ENCODE measurements around the gene MRPL44. TPM values are rescaled to one million over a fixed set of nuclear protein-coding genes. Genes with fewer than 3 reads are reported as not detected.

Gene MRPL44
- total RNA-seq, 2 experiments from 2014 or later: 39.1 to 41.3 TPM

- H3K27ac Mint-ChIP-seq: no peak overlapping the region
- intact Hi-C loops (cut with micrococcal nuclease): no loop called here
- H3K9me3 Mint-ChIP-seq: no peaks in the 10 kb centered on the region
- no peaks in the 10 kb centered on the region for H3K4me1 Mint-ChIP-seq (ENCODE audit: low read depth)
- H3K27me3 Mint-ChIP-seq (ENCODE audit: low read depth): no peaks in the 10 kb centered on the region
- peaks cover 16% of the 10 kb centered on the region for H3K36me3 Mint-ChIP-seq (ENCODE audit: low read depth)
- no peak overlapping the region for H3K4me3 Mint-ChIP-seq
- no peak for DNase-seq
- CTCF ChIA-PET: interaction anchor here (1.1 to 3.8 kb wide), 2 partner anchors 9 to 13 kb away, joined by 5 to 18 read pairs; no protein-coding TSS in a partner anchor
Measured at GRCh38 chr2:223979730-223980396, 22.6 kb downstream of the MRPL44 start.

DNA sequence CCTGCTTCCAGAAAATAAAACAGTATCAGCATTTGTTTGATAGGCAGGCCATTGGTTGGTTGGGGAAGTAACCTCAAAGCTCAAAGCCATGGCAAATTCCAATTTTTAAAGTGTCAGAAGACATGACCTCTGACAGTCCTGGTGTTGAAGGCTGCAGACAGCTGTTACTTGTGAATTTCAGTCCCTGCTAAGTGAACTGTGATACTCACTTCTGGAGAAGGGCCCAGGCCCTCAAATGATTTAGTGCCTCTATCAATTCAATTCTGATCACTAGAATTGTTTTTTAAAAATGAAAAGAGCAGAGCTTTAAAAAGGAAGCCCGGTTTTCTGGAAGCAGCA lies 23.1 kb downstream of the MRPL44 start:
- Mint-ChIP-seq H3K27ac (no peak overlapping the region), H3K36me3 (ENCODE audit: low read depth) (peaks cover 16% of the 10 kb centered on the region), H3K27me3 (ENCODE audit: low read depth) (no peaks in the 10 kb centered on the region), H3K4me3 (no peak overlapping the region), H3K4me1 (ENCODE audit: low read depth) (no peaks in the 10 kb centered on the region), H3K9me3 (no peaks in the 10 kb centered on the region)
- intact Hi-C loops (cut with micrococcal nuclease): no loop called here
- no peak for DNase-seq
- CTCF ChIA-PET: interaction anchor here (1.1 to 3.8 kb wide), 3 partner anchors 10 to 13 kb away, joined by 5 to 18 read pairs (median 13); no protein-coding TSS in a partner anchor

GRCh38 chr2:223980803-223981202 lies 23.5 kb downstream of the MRPL44 start:
- intact Hi-C loops (cut with micrococcal nuclease): no loop called here
- CTCF ChIA-PET: interaction anchor here (2.8 to 3.8 kb wide), 2 partner anchors 10 to 12 kb away, joined by 13 to 18 read pairs; no protein-coding TSS in a partner anchor
- H3K9me3 Mint-ChIP-seq: no peaks in the 10 kb centered on the region
- DNase-seq: no peak
- H3K4me1 Mint-ChIP-seq (ENCODE audit: low read depth): no peaks in the 10 kb centered on the region
- no peak overlapping the region for H3K27ac Mint-ChIP-seq
- H3K4me3 Mint-ChIP-seq: no peak overlapping the region
- H3K27me3 Mint-ChIP-seq (ENCODE audit: low read depth): no peaks in the 10 kb centered on the region
- peaks cover 16% of the 10 kb centered on the region for H3K36me3 Mint-ChIP-seq (ENCODE audit: low read depth)

GRCh38 chr2:223981241-223981640 lies 24.0 kb downstream of the MRPL44 start:
- Mint-ChIP-seq H3K27me3 (ENCODE audit: low read depth) (no peaks in the 10 kb centered on the region), H3K4me1 (ENCODE audit: low read depth) (no peaks in the 10 kb centered on the region), H3K9me3 (no peaks in the 10 kb centered on the region), H3K27ac (no peak overlapping the region), H3K4me3 (no peak overlapping the region), H3K36me3 (ENCODE audit: low read depth) (peaks cover 17% of the 10 kb centered on the region)
- DNase-seq: no peak
- CTCF ChIA-PET: interaction anchor here (2.8 to 3.8 kb wide), 2 partner anchors 11 to 12 kb away, joined by 13 to 18 read pairs; no protein-coding TSS in a partner anchor
- intact Hi-C loops (cut with micrococcal nuclease): no loop called here

DNA sequence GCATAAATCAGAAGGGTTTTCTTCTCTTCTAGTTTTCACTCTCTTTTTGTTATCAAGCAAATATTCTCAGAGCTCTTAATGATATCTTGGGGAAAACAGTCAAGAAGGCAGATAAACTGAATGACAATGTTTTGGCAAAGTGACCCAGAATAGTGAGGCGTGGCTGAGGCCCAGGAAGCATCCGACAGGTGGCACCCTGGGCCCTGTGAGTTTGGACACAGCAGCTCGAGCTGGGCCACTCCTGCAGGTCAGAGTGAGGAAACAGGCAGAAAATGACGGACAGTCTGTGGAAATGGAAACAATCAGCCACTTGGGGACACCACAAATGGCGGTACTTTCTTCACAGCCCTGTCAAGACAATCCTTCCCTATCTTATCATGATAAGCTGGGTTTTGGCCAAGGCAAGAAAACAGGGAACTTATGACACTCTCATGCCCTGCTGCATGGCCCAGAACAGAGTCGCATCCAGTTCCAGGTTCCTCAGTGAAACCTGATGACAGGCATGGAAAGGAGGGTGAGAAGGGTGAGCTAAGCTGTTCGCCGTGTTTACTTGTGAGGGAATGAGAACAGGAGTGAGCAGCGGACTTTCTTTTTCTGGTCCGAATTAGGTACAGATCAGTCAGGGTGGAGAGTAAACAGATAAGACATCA lies 32.1 kb downstream of the MRPL44 start:
- intact Hi-C loops (cut with micrococcal nuclease): no loop called here
- CTCF ChIA-PET: interaction anchor here (0.5 to 4.5 kb wide), 2 partner anchors 19 to 294 kb away, joined by 3 to 19 read pairs; no protein-coding TSS in a partner anchor
- Mint-ChIP-seq H3K27ac (no peak overlapping the region), H3K4me1 (ENCODE audit: low read depth) (peaks cover 7% of the 10 kb centered on the region), H3K36me3 (ENCODE audit: low read depth) (peaks cover 16% of the 10 kb centered on the region), H3K9me3 (no peaks in the 10 kb centered on the region), H3K27me3 (ENCODE audit: low read depth) (no peaks in the 10 kb centered on the region), H3K4me3 (no peak overlapping the region)
- no peak for DNase-seq

- H3K36me3 Mint-ChIP-seq (ENCODE audit: low read depth): peaks cover 12% of the 10 kb centered on the region
- no peak for DNase-seq
- intact Hi-C loops (cut with micrococcal nuclease): loop anchor here (5.0 kb wide), 1 partner anchor 377 kb away; no protein-coding TSS in a partner anchor
- no peaks in the 10 kb centered on the region for H3K9me3 Mint-ChIP-seq
- peaks cover 13% of the 10 kb centered on the region for H3K4me1 Mint-ChIP-seq (ENCODE audit: low read depth)
- CTCF ChIA-PET: interaction anchor here (0.5 to 4.5 kb wide), 2 partner anchors 20 to 293 kb away, joined by 3 to 19 read pairs; no protein-coding TSS in a partner anchor
- no peak overlapping the region for H3K4me3 Mint-ChIP-seq
- H3K27me3 Mint-ChIP-seq (ENCODE audit: low read depth): no peaks in the 10 kb centered on the region
- no peak overlapping the region for H3K27ac Mint-ChIP-seq
Measured at GRCh38 chr2:223989856-223990232, 32.6 kb downstream of the MRPL44 start.

DNA sequence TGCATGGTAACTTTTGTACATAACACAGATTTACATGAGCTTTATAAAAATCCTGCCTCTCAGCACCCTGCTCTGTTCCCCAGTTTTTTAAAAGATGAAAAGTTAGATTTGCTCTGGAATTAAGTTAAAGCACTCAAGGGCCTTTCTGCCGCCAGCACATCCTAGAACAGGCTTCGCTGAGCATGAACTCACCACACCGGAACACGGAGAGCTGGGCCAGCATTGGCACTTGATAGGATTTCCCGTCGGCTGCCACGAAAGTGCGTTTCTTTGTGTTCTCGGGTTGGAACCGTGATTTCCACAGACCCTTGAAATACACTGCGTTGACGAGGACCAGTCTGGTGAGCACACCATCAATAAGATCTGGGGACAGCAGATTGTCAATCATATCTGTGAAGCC lies 34.3 kb downstream of the MRPL44 start:
- CTCF ChIA-PET: interaction anchor here (0.7 to 5.2 kb wide), 5 partner anchors 21 to 296 kb away, joined by 3 to 111 read pairs (median 48); no protein-coding TSS in a partner anchor
- Mint-ChIP-seq H3K9me3 (no peaks in the 10 kb centered on the region), H3K27me3 (ENCODE audit: low read depth) (no peaks in the 10 kb centered on the region), H3K4me1 (ENCODE audit: low read depth) (peaks cover 30% of the 10 kb centered on the region), H3K36me3 (ENCODE audit: low read depth) (peaks cover 18% of the 10 kb centered on the region), H3K4me3 (no peak overlapping the region), H3K27ac (no peak overlapping the region)
- intact Hi-C loops (cut with micrococcal nuclease): loop anchor here (2.0 to 5.0 kb wide), 2 partner anchors 151 to 376 kb away; no protein-coding TSS in a partner anchor
- no peak for DNase-seq

GRCh38 chr2:223993634-223994232 lies 36.5 kb downstream of the MRPL44 start:
- intact Hi-C loops (cut with micrococcal nuclease): loop anchor here (1.0 to 5.0 kb wide), 6 partner anchors 23 to 374 kb away; partner anchors contain the start of gene SERPINE2
- no peaks in the 10 kb centered on the region for H3K9me3 Mint-ChIP-seq
- H3K27me3 Mint-ChIP-seq (ENCODE audit: low read depth): no peaks in the 10 kb centered on the region
- no peak overlapping the region for H3K4me3 Mint-ChIP-seq
- peak overlapping the region; percentile 3 for H3K27ac Mint-ChIP-seq
- peaks cover 24% of the 10 kb centered on the region for H3K36me3 Mint-ChIP-seq (ENCODE audit: low read depth)
- CTCF ChIA-PET: interaction anchor here (0.6 to 5.2 kb wide), 61 partner anchors 9 to 332 kb away, joined by 3 to 111 read pairs (median 5); partner anchors contain the start of genes MRPL44 and SERPINE2
- peaks cover 31% of the 10 kb centered on the region for H3K4me1 Mint-ChIP-seq (ENCODE audit: low read depth)
- peak; percentile 82 for DNase-seq

DNA sequence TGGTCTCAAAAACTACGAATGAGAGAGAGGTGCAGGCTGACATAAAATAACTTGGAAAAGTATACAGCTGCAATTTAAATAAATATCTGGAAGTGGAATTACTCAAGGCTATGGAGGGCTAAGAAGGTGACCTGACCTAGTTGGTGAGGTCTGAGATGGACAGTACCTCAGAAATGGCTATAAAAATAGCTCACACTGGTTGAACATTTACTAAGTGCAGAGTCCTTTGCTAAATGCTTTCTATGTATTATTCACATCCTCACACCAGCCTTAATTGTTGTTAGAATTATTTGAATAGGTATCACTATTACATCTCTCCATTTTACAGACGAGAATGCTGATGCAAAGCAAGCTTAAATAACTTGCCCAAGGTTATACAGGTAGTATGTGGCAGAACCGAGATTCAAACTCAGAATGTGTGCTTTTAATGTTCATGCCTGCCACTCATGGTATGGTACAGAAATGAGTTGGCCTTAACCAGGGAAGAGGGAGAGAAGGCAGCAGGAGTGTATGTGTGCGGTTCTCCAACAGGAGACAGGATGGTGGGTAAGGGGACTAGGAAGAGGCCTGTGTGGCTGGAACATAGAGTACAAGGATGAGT lies 37.4 kb downstream of the MRPL44 start:
- H3K27ac Mint-ChIP-seq: peak overlapping the region; percentile 94
- H3K4me3 Mint-ChIP-seq: no peak overlapping the region
- CTCF ChIA-PET: interaction anchor here (0.6 to 5.2 kb wide), 27 partner anchors 10 to 313 kb away, joined by 3 to 111 read pairs (median 6); partner anchors contain the start of genes MRPL44 and SERPINE2
- intact Hi-C loops (cut with micrococcal nuclease): loop anchor here (1.0 to 5.0 kb wide), 3 partner anchors 32 to 373 kb away; partner anchors contain the start of gene MRPL44
- peak; percentile 20 for DNase-seq
- H3K27me3 Mint-ChIP-seq (ENCODE audit: low read depth): no peaks in the 10 kb centered on the region
- peaks cover 23% of the 10 kb centered on the region for H3K36me3 Mint-ChIP-seq (ENCODE audit: low read depth)
- H3K9me3 Mint-ChIP-seq: no peaks in the 10 kb centered on the region
- peaks cover 31% of the 10 kb centered on the region for H3K4me1 Mint-ChIP-seq (ENCODE audit: low read depth)

DNA sequence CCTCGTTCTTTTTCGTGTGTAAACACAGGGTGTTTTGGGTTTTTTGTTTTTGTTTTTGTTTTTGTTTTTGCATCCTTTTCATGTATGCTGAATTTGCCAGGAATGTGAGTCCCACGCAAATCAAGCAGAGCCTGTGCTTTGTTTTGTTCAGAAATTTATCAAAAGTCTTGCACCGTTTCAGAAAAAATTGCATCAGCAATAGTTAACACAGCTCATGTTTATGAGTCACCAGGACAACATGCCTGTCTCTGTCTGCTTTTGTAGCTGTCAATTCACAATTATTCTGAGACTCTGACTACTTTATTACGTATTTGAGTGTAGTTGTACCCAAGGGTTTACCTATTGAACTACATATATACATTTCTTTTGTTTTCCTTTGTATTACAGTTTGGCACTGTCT lies 38.3 kb downstream of the MRPL44 start:
- peaks cover 30% of the 10 kb centered on the region for H3K36me3 Mint-ChIP-seq (ENCODE audit: low read depth)
- intact Hi-C loops (cut with micrococcal nuclease): loop anchor here (1.0 kb wide), 2 partner anchors 31 to 38 kb away; partner anchors contain the start of gene MRPL44
- no peak for DNase-seq
- H3K9me3 Mint-ChIP-seq: no peaks in the 10 kb centered on the region
- H3K27ac Mint-ChIP-seq: peak overlapping the region; percentile 94
- H3K4me3 Mint-ChIP-seq: no peak overlapping the region
- no peaks in the 10 kb centered on the region for H3K27me3 Mint-ChIP-seq (ENCODE audit: low read depth)
- peaks cover 31% of the 10 kb centered on the region for H3K4me1 Mint-ChIP-seq (ENCODE audit: low read depth)
- CTCF ChIA-PET: interaction anchor here (1.2 to 5.2 kb wide), 5 partner anchors 9 to 288 kb away, joined by 6 to 111 read pairs (median 59); no protein-coding TSS in a partner anchor

- no peaks in the 10 kb centered on the region for H3K9me3 Mint-ChIP-seq
- peaks cover 31% of the 10 kb centered on the region for H3K4me1 Mint-ChIP-seq (ENCODE audit: low read depth)
- DNase-seq: no peak
- H3K4me3 Mint-ChIP-seq: no peak overlapping the region
- peaks cover 36% of the 10 kb centered on the region for H3K36me3 Mint-ChIP-seq (ENCODE audit: low read depth)
- intact Hi-C loops (cut with micrococcal nuclease): no loop called here
- CTCF ChIA-PET: interaction anchor here (0.6 to 1.0 kb wide), 3 partner anchors 25 to 291 kb away, joined by 3 to 7 read pairs (median 3); no protein-coding TSS in a partner anchor
- H3K27ac Mint-ChIP-seq: peak overlapping the region; percentile 79
- H3K27me3 Mint-ChIP-seq (ENCODE audit: low read depth): no peaks in the 10 kb centered on the region
Measured at GRCh38 chr2:223996391-223996790, 39.1 kb downstream of the MRPL44 start.

Data from activated naive CD4-positive, alpha-beta T cell treated with anti-CD3 and anti-CD28 coated beads for 36 hours (primary cell).